OCI-LY1 (cell line): Measurements from ENCODE around the gene CLEC16A.

ENCODE experiments used
- H2AFZ ChIP-seq: fragments of 200-600 bp; sonication (generic), shearing (Covaris generic); 2 replicates; pipeline ENCODE4 v1.6.0; 2014; ENCODE audit warnings: antibody characterized with exemption, mild to moderate bottlenecking, low read length
- H3F3A ChIP-seq: fragments of 200-600 bp; sonication (generic), shearing (Covaris generic); 2 replicates; pipeline ENCODE4 v1.6.0; 2014; ENCODE audit warnings: mild to moderate bottlenecking, antibody characterized with exemption, low read length, moderate library complexity; ENCODE audit not compliant: insufficient read depth
- H3K27ac ChIP-seq: fragments of 200-600 bp; sonication (generic); 2 replicates; pipeline ENCODE4 v1.5.1; 2014; ENCODE audit warnings: low read length, mixed run types, mild to moderate bottlenecking, low read depth; ENCODE audit not compliant: poor library complexity, severe bottlenecking
- H3K27me3 ChIP-seq: fragments of 200-600 bp; sonication (generic); 2 replicates; pipeline ENCODE4 v1.6.0; 2014; ENCODE audit warnings: antibody characterized with exemption, mild to moderate bottlenecking, low read length, moderate library complexity; ENCODE audit not compliant: insufficient read depth
- H3K36me3 ChIP-seq: fragments of 200-600 bp; sonication (generic); 2 replicates; pipeline ENCODE4 v1.6.1; 2014; ENCODE audit warnings: mild to moderate bottlenecking, antibody characterized with exemption, low read length, moderate library complexity, mixed read lengths; ENCODE audit not compliant: insufficient read depth
- H3K4me1 ChIP-seq: fragments of 200-600 bp; sonication (generic); 2 replicates; pipeline ENCODE4 v1.5.1; 2014; ENCODE audit warnings: mild to moderate bottlenecking, low read length, moderate library complexity; ENCODE audit not compliant: insufficient read depth, severe bottlenecking
- H3K4me2 ChIP-seq: fragments of 200-600 bp; sonication (generic), shearing (Covaris generic); 2 replicates; pipeline ENCODE4 v1.6.1; 2014; ENCODE audit warnings: low read length
- H3K4me3 ChIP-seq: fragments of 200-600 bp; sonication (generic); 2 replicates; pipeline ENCODE4 v1.5.1; 2014; ENCODE audit warnings: low read length, low read depth, mild to moderate bottlenecking, mixed read lengths; ENCODE audit not compliant: poor library complexity, severe bottlenecking
- H3K79me2 ChIP-seq: fragments of 200-600 bp; shearing (Covaris generic); 2 replicates; pipeline ENCODE4 v1.6.1; 2016; ENCODE audit warnings: mixed run types, low read length, mixed read lengths; ENCODE audit not compliant: insufficient read depth
- H3K9ac ChIP-seq: fragments of 200-600 bp; sonication (generic), shearing (Covaris generic); 2 replicates; pipeline ENCODE4 v1.6.1; 2014; ENCODE audit warnings: mild to moderate bottlenecking, low read length, mixed read lengths
- H3K9me2 ChIP-seq: fragments of 200-600 bp; sonication (generic), shearing (Covaris generic); 2 replicates; pipeline ENCODE4 v1.6.1; 2014; ENCODE audit warnings: low read depth, mild to moderate bottlenecking, low read length, mixed read lengths
- H3K9me3 ChIP-seq: fragments of 200-600 bp; shearing (Covaris generic); 2 replicates; pipeline ENCODE4 v1.6.1; 2014; ENCODE audit warnings: low read length, mixed read lengths
- H4K20me1 ChIP-seq: fragments of 200-600 bp; sonication (generic), shearing (Covaris generic); 2 replicates; pipeline ENCODE4 v1.6.0; 2016; ENCODE audit warnings: mild to moderate bottlenecking, low read length; ENCODE audit not compliant: insufficient read depth
- CTCF ChIP-seq: fragments of 200-600 bp; sonication (generic), shearing (Covaris generic); IDR thresholded peaks from 2 replicates; pipeline ENCODE4 v1.5.1; 2017; ENCODE audit warnings: mild to moderate bottlenecking, antibody characterized with exemption, low read length, moderate library complexity, mixed read lengths
- EZH2 ChIP-seq: fragments of 200-600 bp; sonication (generic), shearing (Covaris generic); IDR thresholded peaks from 2 replicates; pipeline ENCODE4 v1.8.0; 2017; ENCODE audit warnings: borderline replicate concordance, mixed run types, mild to moderate bottlenecking, antibody characterized with exemption, low read length, moderate library complexity, mixed read lengths

The CLEC16A gene

GRCh38 chr16:11020388-11020787 lies 76.0 kb downstream of the CLEC16A start:
- Histone ChIP-seq H3K4me3 (no peak overlapping the region), H3K9me2 (no peaks in the 10 kb centered on the region), H3K4me1 (no peaks in the 10 kb centered on the region), H3K4me2 (no peak overlapping the region), H3K36me3 (peaks cover 41% of the 10 kb centered on the region), H3K27me3 (no peaks in the 10 kb centered on the region), H4K20me1 (no peaks in the 10 kb centered on the region), H3K79me2 (no peaks in the 10 kb centered on the region), H2AFZ (no peak overlapping the region), H3K9me3 (peaks cover 2% of the 10 kb centered on the region; the same call in 1 of the 2 replicates), H3F3A (no peaks in the 10 kb centered on the region), H3K27ac (no peak overlapping the region), H3K9ac (no peak overlapping the region)
- TF ChIP-seq CTCF (no peak), EZH2 (no peak)

- H3K27me3 ChIP-seq, result no peaks in the 10 kb centered on the region
- no peaks in the 10 kb centered on the region for H4K20me1 ChIP-seq
- no peak overlapping the region for H3K4me2 ChIP-seq
- H3K9me3 ChIP-seq, result peaks cover 7% of the 10 kb centered on the region; the same call in 1 of the 2 replicates
- H3K4me3 ChIP-seq, result no peak overlapping the region
- no peak overlapping the region for H2AFZ ChIP-seq
- TF ChIP-seq CTCF, result no peak
- no peak for TF ChIP-seq EZH2
- H3K9ac ChIP-seq, result no peak overlapping the region
- peaks cover 47% of the 10 kb centered on the region for H3K36me3 ChIP-seq
- no peaks in the 10 kb centered on the region for H3K9me2 ChIP-seq
- no peak overlapping the region for H3K27ac ChIP-seq
- no peaks in the 10 kb centered on the region for H3K79me2 ChIP-seq
- H3F3A ChIP-seq, result no peaks in the 10 kb centered on the region
- H3K4me1 ChIP-seq, result no peaks in the 10 kb centered on the region
Observed at GRCh38 chr16:11020792-11021551, 76.6 kb downstream of the CLEC16A start.

GRCh38 chr16:11022002-11022401 lies 77.6 kb downstream of the CLEC16A start:
- H3K27me3 ChIP-seq, result no peaks in the 10 kb centered on the region
- no peak overlapping the region for H3K4me3 ChIP-seq
- no peaks in the 10 kb centered on the region for H3F3A ChIP-seq
- H3K9ac ChIP-seq, result no peak overlapping the region
- H4K20me1 ChIP-seq, result no peaks in the 10 kb centered on the region
- H2AFZ ChIP-seq, result no peak overlapping the region
- H3K9me3 ChIP-seq, result peaks cover 11% of the 10 kb centered on the region; the same call in 1 of the 2 replicates
- H3K9me2 ChIP-seq, result no peaks in the 10 kb centered on the region
- no peak overlapping the region for H3K4me2 ChIP-seq
- TF ChIP-seq CTCF, result no peak
- peaks cover 57% of the 10 kb centered on the region for H3K36me3 ChIP-seq
- H3K27ac ChIP-seq, result no peak overlapping the region
- no peaks in the 10 kb centered on the region for H3K4me1 ChIP-seq
- H3K79me2 ChIP-seq, result no peaks in the 10 kb centered on the region
